ENCODE data around the gene AVEN. TPM values are rescaled to one million over a fixed set of nuclear protein-coding genes. Genes with fewer than 3 reads are reported as not detected.

Gene AVEN
- total and polyA plus RNA-seq, 2 of the 8 experiments (the other 6 are each of a cell fraction or from before 2014, with no cell fraction given) = 5.5 to 17.0 TPM

GRCh38 chr15:33826201-33826600 is 212.8 kb downstream of the AVEN start (continued):
- TF ChIP-seq CHD7 (IDR thresholded peaks at IDR 0.05; ENCODE audit: insufficient replicate concordance, low read length) (no peak), MAX (IDR thresholded peaks at IDR 0.05) (no peak), CHD2 (IDR thresholded peaks at IDR 0.05; ENCODE audit: low read length) (no peak), GTF2F1 (IDR thresholded peaks at IDR 0.05; ENCODE audit: borderline replicate concordance, low read depth, low read length) (no peak), SAP30 (IDR thresholded peaks at IDR 0.05; ENCODE audit: insufficient read depth, insufficient replicate concordance, low read length) (no peak), SIX5 (IDR thresholded peaks at IDR 0.05; ENCODE audit: low read depth, low read length) (no peak), ZNF274 (IDR thresholded peaks at IDR 0.05; ENCODE audit: borderline replicate concordance, extremely low read depth, low read length) (no peak), TAF7 (optimal IDR thresholded peaks at IDR 0.05; ENCODE audit: borderline replicate concordance, low read depth, low read length) (no peak), USF2 (IDR thresholded peaks at IDR 0.05; ENCODE audit: low read length) (no peak), TBP (IDR thresholded peaks at IDR 0.05; ENCODE audit: low read depth, low read length) (no peak), ASH2L (IDR thresholded peaks at IDR 0.05; ENCODE audit: low read length) (no peak)

Measured in H1 (cell line).